Measurements from ENCODE around the gene LRP1B. TPM values are rescaled to one million over a fixed set of nuclear protein-coding genes. Genes with fewer than 3 reads are reported as not detected.
A peak's percentile ranks its signal among the peaks of the same experiment; 100 is the strongest.
"Not testable (repeated sequence)": the region's sequence is repeated elsewhere in the genome, so short reads cannot be mapped to it uniquely, and the experiment has no call there.

LRP1B gene
- total RNA-seq, 1 donor from 2014 or later, result 71.4 TPM

DNA sequence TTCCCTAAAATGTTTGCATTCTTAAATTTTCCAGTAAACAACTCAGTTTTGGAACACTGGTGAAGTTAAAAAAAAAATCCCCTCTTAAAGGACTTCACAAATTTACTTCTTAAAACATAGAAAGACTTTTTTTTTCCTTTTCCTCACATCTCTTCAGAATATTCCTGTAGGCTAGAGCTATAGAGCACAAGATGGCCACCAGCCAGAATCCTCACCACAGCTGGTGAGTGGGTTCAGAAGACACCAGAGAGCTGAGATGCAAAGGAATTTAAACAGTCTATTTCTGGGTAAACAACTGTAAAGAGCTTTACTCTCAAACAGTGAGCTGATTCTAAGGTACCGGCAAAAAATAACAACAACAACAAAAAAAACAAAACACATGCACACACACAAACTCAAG is 252.8 kb downstream of the LRP1B start:
- peak; percentile 23 for DNase-seq

DNA sequence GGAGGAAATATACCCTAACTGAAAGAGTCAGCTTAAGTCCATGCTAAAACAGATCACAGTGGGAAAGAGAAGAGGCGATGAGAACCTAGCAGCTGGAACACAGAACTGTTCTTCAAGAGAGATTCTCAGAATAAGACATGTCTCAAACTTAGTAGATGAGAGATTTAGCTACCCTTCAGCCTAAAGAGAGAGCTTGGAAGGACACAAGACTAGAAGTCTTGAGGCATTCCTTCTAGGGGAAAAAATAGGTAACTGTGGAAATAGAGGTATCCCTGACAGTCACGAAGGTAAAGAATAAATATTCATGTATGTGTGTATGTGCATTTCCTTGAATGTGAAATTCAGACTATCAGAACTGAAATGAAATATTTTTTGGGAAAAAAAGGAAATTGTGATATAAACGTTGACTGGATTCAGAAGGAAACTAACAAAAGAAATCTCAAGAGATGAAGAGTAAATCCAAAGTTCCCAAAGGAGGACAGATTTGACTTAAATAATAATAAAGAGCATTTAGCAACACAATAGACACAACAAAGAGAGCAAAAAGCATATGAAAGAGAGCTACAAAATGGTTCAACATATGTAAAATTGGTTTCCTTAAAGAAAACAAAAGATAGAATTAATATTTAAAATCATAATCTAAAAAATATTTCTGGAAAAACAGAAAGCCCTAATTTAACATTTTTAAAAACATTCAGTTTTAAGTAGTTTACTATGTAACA is 258.7 kb downstream of the LRP1B start:
- no peak for DNase-seq

DNA sequence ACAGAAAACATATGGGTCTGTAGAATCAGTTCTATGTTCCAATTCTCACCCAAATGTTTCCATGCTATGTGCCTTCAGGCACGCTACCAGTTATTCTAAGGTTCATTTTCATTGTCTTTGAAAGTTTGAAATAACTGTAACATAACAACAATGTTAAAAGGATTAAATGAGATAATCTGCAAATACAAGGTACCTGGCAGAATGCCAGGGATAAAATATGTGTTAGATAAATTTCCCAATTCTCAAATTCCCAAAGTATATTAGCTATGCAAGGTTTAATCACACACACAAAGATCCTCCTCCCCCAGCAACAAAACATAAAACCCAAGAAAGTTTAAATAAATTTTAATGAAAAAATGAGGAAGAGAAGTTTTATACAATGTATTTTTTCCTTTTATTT is 261.2 kb downstream of the LRP1B start:
- no peak for DNase-seq

DNA sequence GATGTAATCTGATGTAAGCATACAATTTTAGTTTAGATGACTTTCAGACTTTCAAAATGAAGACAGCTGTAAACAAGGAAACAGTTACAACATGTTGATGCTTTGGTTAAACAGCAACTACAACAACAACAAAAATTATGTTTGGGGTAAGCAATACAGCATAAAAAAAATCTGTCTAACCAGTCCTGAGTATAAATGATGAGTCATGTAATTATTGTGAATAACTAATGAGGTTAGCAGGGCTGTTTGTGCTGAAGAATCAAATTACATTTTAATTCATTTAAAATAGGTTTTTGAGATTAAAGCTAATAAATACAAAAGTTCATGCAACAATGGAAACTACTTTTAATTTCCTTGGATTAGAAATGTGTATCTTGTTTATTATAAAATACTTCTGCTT is 266.9 kb downstream of the LRP1B start:
- DNase-seq, result no peak

DNA sequence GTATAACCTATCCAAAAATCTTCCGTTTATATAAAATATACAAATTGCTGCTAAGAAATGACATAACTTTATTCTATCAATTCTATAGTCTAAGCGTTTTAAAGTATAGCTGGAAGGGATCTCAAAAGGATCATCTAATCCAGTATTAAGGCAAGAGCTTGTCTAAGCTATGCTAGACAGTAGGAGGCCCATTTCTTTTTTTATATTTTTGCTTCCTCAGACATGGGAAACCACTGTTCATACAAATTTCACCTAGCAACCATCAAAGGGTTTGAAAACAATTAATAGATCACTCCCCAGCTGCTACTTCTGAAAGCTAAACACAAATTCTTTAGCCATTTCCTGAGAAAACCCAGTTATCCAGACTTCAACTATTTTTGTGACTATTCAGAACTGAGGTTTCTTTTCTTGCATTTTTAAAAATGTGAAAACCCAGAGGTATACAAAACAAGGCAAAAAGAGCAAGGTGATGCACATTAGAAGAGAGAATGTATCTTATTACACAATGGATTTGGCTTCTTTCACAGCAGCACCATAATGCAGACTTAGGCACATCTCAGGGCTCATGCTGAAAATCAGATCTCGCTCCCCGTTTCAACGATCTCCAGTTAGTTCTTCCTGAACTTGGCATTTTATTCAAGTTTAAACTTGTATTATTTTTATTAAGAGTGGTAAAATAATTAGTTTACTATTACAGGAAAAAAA is 274.4 kb downstream of the LRP1B start:
- DNase-seq, result no peak

DNA sequence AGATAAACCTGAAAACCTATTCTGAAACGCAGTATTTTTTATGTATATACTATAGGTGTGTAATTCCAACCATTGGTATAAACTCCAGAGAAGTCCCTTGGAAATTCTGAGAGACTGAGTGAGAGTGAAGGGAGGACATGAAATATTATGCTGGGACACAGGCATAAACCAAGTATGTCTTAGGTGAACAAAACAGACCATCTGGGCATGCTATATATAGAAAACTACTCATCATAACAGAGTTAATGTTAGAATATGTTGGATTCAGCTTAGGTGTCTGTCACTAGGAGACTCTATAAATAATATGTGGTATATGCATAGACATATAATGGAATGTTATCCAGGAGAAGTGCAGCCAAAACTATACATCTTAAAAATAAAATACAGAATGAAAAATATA is 282.6 kb downstream of the LRP1B start:
- no peak for DNase-seq

DNA sequence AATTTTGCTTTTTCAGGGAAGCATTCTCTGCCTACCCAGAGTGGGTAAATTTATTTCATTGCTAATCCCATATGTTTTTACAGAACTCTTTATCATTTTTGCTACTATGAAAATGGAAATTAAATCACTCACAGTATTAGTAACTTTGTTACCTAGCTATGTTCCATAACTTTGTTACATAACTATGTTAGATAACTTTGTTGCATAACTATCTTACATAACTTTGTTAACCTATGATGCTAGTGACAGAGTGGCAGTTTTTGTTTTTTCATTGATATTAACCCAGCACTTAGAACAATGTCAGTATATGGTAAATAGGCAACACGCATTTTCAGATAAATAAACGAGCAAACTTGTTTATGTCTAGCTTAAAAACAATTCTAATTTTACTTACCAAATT is 286.6 kb downstream of the LRP1B start:
- no peak for DNase-seq

DNA sequence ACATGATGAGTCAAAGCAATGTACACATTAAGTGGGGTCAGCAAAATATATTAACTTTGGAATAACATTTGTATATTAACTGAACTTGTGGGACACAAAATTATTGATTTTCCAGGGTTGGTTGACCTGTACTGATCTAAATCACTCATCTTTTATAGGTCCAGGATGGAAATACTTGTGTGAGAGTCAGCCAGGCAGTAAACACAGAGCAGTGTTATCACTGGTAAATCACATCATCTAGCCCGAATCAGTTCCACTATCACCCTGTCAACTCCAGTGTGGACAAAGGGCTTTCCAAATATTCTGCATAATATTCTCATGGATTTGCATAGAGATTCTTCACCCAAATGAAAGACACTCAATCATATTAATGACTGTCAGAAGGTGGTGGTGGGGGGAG is 295.7 kb downstream of the LRP1B start:
- no peak for DNase-seq

DNA sequence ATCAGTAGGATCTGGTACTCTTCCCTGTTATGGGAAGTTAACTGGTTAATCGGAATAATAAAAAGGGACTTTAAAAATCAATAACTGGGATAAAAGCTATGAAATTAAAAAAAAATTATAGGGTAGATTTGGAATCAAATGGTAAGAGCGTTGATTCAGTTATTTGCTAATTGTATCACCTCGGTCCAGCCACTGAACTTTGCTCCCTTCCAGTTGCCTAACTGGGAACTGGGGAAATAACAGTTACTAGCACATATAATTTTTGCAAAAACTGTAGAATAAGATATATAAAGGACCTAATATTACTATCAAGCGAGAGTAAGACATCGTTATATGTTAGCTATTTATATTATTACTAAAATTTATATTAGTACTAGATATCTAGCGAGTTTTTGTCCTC is 302.1 kb downstream of the LRP1B start:
- no peak for DNase-seq

DNA sequence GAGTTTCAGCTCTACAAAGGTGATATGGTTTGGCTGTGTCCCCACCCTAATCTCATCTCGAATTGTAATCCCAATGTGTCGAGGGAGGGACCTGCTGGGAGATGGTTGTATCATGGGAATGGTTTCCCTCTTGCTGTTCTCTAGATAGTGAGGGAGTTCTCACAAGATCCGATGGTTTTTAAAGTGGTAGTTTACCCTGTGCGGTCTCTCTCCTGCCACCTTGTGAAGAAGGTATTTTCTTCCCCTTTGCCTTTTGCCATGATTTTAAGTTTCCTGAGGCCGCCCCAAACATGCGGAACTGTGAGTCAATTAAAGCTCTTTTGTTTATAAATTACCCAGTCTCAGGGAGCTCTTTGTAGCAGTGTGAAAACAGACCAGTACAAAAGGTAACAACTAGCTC is 306.0 kb downstream of the LRP1B start:
- no peak for DNase-seq

DNA sequence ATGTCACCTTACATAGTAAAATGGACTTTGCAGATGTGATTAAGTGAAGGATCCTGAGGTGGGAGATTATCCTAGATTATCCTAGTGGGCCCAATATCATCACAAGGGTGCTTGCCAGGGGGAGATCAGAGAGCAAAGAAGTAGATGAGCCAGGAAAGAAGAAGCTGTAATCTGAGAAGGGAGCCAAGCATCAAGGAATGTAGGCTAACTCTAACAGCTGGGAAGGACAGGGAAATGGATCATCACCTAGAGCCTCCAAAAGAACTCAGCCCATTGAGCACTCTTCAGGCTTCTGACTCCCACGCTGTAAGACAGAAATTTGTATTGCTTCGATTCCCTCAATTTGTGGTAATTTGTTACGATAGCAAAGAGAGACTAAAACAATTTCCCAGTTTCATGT is 309.9 kb downstream of the LRP1B start:
- no peak for DNase-seq

DNA sequence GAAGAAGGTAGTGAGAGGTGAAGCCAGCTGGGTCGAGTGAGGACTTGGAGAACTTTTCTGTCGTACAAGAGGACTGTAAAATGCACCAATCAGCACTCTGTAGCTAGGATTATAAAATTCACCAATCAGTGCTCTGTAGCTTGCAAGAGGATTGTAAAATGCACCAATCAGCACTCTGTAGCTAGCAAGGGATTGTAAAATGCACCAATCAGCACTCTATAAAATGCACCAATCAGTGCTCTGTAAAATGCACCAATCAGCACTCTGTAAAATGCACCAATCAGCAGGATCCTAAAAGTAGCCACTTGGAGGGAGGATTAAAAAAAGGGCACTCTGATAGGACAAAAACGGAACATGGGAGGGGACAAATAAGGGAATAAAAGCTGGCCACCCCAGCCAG is 315.5 kb downstream of the LRP1B start:
- not testable (repeated sequence) for DNase-seq

DNA sequence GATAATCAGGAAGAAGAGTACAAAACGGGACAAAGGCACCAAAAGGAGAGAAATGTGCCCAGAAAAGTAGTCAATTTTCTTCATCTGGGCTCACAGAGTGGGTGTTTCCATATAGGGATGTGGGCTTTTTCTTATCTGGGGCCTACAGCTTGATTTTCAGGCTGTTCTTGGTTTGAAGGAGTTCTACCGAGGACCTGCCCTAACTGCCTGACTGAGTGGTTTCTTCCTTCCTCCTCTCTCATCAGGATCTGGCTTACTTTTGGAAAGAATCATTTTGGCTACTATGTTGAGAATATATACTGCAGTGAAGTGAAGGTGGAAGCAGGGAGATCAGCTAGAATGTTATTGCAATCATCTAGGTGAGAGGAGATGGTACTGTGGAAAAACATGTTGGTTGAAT is 316.7 kb downstream of the LRP1B start:
- DNase-seq, result no peak

DNA sequence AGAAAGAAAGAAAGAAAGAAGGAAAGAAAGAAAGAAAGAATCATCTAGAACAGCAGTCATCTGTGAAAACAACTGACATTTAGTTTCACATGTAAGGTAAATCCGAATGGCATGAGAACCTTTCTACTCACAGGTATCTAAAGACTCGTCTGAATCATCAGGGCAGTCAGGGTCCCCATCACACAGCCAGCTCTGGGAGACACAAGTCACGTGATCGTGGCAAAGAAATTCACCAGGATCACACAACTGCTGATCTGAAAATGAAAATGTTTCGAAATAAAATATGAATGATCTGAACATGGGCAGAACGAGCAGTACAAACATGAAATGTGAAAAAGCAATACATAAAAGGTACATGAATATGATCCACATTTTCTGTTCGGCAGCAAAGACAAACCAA is 320.7 kb downstream of the LRP1B start:
- no peak for DNase-seq

DNA sequence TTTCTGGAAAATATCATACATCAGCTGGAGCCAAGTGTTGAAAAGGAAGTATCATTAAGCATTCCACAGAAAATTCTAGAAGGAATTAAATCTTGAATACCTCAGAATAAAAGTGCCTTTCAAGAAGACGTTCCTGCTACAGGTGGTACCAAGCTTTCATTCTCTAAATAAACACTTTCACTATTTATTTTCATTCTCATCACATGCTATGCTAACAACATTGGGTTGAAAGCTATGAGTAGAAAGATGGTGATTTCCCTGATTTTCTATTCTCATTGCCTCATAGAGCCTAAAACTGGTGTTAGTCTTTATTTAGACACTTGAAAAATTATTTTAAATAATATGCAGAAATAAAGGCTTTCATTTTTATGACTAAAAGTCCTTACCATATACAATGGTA is 324.7 kb downstream of the LRP1B start:
- no peak for DNase-seq

DNA sequence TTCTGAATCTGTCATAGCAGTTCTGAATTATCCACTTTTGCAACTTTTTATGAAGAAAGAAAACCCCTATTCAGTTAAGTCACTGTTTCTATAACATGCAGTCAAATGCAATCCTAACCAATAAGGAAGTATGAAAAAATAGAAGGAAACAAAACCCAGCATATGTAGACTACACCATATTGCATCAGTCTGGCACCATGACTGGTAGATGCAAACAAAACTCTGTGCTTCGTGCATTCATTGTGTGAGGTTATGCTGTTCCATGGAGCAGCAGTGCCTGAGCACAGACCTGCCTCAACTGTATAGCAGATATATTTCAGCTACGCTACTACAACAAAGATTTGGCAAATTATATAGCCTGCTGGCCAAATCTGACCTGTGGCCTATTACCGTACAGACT is 325.5 kb downstream of the LRP1B start:
- no peak for DNase-seq

DNA sequence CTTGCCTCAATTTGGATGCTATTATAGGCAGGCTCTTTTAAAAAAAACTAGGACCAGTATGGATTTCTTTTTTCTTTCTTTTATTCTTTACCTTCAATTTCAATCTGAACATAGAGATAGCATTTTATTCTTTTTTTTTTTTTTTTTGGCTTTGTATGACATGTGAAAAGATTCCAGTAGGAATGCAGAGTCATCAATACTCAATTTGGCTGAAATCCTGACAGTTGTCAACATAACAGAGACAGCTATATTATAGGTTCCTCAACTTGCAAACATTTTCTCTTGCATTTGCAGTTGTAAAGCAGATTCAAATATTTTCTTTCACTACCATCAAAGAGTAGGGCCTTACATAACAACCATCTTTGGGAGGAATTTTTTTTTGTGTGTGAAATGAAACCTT is 334.4 kb downstream of the LRP1B start:
- no peak for DNase-seq

DNA sequence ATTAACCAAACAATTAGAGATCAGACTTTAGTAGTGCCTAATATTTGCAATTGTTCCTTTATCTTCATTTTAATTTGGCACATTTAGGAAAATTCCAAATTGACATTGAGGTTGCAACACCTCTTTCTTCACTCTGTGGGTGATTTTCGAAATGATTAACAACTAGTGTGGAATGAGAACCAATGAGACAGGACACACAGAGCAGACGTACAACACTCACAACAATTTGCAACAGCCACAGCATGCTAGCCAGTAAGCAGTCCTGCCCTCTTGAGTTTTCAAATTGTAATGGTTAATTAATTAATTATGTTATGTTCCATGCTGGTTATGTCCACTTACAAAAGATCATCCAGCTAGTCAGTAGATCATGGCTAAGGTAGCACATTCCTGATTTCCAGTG is 339.3 kb downstream of the LRP1B start:
- no peak for DNase-seq

DNA sequence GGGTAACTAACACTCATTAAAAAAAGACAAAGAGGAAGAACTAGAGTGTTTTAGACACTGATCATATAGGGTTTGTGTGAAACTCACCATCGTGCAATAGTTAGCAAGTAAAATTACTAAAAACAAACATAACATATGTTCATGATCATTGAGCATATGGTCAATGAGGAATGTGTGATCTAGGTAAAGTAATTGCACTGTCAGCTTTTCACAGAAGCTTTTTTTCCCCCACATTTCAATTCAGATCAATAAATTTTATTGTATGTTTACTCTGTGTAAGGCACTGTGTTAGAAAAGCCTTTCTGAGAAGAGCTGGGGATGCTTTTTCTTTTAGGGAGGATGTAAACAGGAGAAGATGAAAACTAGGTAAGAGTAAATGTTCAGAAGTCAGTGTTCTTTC is 348.2 kb downstream of the LRP1B start:
- DNase-seq, result no peak

DNA sequence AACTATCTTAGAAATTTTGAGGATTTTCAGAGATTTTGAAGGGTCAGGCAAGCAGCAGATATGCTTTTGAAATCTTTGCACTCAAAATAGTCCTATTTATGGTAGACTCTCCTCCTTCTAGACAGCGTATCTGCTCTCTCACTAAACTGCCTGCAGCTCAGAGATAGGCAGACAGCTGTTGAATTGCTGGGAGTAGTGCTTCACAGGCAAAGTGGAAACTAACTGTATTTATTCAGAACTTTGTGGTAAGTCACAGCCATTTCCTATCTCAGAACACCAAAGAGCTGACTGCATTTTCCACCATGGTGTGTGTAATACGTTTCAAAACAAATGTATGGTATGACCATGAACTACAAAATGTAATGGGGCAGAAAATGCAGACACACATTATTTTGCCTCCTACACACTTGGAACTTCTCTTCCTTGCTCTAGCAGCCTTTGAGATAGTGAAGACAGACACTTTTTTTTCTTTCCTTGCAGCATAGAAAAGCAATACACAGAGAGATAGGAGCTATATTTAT is 352.4 kb downstream of the LRP1B start:
- no peak for DNase-seq

DNA sequence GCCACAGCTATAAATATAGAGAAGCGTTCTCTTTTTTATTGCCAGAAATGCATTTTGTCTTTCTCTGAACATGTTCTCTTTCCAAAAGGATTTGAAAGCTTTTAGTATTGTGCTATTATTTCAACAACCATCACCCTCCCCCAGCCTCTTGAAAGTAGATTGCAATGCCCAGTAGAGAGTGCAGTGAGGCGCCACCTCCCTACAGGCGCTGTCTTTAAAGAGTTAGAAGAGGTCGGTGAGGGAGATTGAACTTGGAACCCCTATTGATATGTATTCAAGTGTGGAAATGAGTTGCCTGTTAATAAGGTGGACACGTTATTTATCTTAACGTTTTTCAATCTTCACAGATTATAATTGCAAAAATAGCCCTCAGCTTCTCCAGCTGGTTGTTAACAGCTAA is 360.3 kb downstream of the LRP1B start:
- no peak for DNase-seq

DNA sequence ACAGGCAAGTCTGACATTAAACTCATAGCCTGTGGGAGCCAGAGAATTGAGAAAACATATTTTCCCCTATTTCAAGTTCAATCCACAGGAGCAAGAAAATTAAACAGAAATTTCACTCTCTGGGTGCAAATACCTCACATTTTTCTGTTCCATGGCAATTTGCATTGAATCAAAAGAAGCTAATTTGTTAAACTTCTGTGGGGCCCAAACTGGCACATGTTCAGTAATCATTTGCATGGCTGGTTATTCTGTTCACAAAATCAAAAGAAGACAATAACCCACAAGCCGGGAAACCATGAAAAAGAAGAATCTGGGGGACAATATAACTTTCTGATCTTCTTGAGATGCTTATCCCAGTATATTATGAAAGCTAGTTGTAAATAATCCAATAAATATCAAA is 363.1 kb downstream of the LRP1B start:
- no peak for DNase-seq

DNA sequence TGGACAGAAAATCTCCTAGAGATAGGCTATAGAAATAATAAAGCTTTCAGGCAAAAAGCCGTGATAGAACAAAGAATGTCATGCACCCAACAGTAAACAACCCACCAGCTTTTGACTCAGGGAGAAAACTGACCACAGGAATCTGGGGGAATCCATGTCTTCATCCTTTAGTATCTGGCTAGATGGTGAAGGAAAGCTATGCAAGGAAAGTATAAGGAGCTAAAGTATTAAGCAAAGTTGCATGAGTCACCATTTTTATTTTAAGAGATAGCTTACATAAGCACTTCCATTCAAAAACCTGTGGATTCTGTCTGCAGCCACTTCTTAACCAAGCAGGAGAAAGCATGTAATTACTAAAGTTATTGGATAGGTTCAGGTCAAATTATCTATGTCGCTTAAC is 363.8 kb downstream of the LRP1B start:
- no peak for DNase-seq

DNA sequence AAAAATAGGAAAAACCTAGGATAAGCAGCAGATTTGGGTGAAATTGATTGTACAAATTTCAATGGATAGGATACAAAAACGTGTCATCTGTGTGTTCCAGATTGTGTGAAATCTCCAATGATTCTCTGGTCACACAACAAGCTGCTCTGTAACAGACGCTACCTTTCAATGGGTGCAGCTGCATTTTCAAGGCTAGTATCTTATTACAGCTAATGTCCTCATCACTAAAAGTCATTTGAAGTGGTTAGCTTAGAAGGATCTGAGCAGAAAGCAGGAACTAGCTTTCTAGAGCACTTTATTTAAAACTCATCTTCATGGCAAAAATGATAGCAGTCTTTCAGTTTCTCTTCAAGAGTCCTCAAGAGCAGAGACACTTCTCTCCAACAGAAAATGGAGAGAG is 364.6 kb downstream of the LRP1B start:
- no peak for DNase-seq

All from occipital lobe (tissue), 2 donors.